Measurements from ENCODE around the gene ADGRD1. TPM values are rescaled to one million over a fixed set of nuclear protein-coding genes. Genes with fewer than 3 reads are reported as not detected.
"Not testable (repeated sequence)": the region's sequence is repeated elsewhere in the genome, so short reads cannot be mapped to it uniquely, and the experiment has no call there.

ADGRD1 gene
- polyA plus RNA-seq, 1 experiment, result 68.5 TPM

- no peaks in the 10 kb centered on the region for H3K27me3 ChIP-seq (ENCODE audit: control insufficient read depth, insufficient read depth, low read length)
- ChIA-PET CTCF (no interaction called here), POLR2A (no interaction called here)
- no peak for TF ChIP-seq CTCF (IDR thresholded peaks at IDR 0.05; ENCODE audit: insufficient read depth, low read depth, low read length)
- H3K4me3 ChIP-seq (ENCODE audit: low read depth, low read length), result no peak overlapping the region
- DNase-seq (ENCODE audit: low read depth), result no peak
- no peaks in the 10 kb centered on the region for H3K36me3 ChIP-seq (ENCODE audit: control insufficient read depth, insufficient read depth, low read length)
These were observed 16.6 kb upstream of the ADGRD1 start for GRCh38 chr12:130937063-130937462.

- CTCF ChIA-PET; H3K4me3 ChIP-seq (ENCODE audit: low read depth, low read length); POLR2A ChIA-PET; H3K27me3 ChIP-seq (ENCODE audit: control insufficient read depth, insufficient read depth, low read length); H3K36me3 ChIP-seq (ENCODE audit: control insufficient read depth, insufficient read depth, low read length); DNase-seq (ENCODE audit: low read depth): not testable (repeated sequence)
These were observed 16.2 kb upstream of the ADGRD1 start for GRCh38 chr12:130937546-130937945.

- Histone ChIP-seq H3K4me3 (ENCODE audit: low read depth, low read length) (no peak overlapping the region), H3K27me3 (ENCODE audit: control insufficient read depth, insufficient read depth, low read length) (no peaks in the 10 kb centered on the region), H3K36me3 (ENCODE audit: control insufficient read depth, insufficient read depth, low read length) (no peaks in the 10 kb centered on the region)
- ChIA-PET CTCF (interaction anchor here (1.2 to 2.9 kb wide), 2 partner anchors 10 to 11 kb away, joined by 3 to 14 read pairs; no protein-coding TSS in a partner anchor), POLR2A (no interaction called here)
- no peak for TF ChIP-seq CTCF (IDR thresholded peaks at IDR 0.05; ENCODE audit: insufficient read depth, low read depth, low read length)
- no peak for DNase-seq (ENCODE audit: low read depth)
These were observed 15.5 kb upstream of the ADGRD1 start for GRCh38 chr12:130938186-130938585.

GRCh38 chr12:130944878-130945277 is 8.8 kb upstream of the ADGRD1 start:
- no peaks in the 10 kb centered on the region for H3K36me3 ChIP-seq (ENCODE audit: control insufficient read depth, insufficient read depth, low read length)
- ChIA-PET POLR2A (no interaction called here), CTCF (no interaction called here)
- TF ChIP-seq CTCF (IDR thresholded peaks at IDR 0.05; ENCODE audit: insufficient read depth, low read depth, low read length), result no peak
- H3K27me3 ChIP-seq (ENCODE audit: control insufficient read depth, insufficient read depth, low read length), result no peaks in the 10 kb centered on the region; the same call in 1 of the 2 replicates
- no peak for DNase-seq (ENCODE audit: low read depth)
- H3K4me3 ChIP-seq (ENCODE audit: low read depth, low read length), result no peak overlapping the region

- ChIA-PET POLR2A (no interaction called here), CTCF (no interaction called here)
- no peak for DNase-seq (ENCODE audit: low read depth)
- Histone ChIP-seq H3K27me3 (ENCODE audit: control insufficient read depth, insufficient read depth, low read length) (no peaks in the 10 kb centered on the region; the same call in 1 of the 2 replicates), H3K4me3 (ENCODE audit: low read depth, low read length) (no peak overlapping the region), H3K36me3 (ENCODE audit: control insufficient read depth, insufficient read depth, low read length) (no peaks in the 10 kb centered on the region)
- TF ChIP-seq CTCF (IDR thresholded peaks at IDR 0.05; ENCODE audit: insufficient read depth, low read depth, low read length), result no peak
These were observed 7.8 kb upstream of the ADGRD1 start for GRCh38 chr12:130945786-130946492.
